ENCODE measurements around the gene CBS. TPM values are rescaled to one million over a fixed set of nuclear protein-coding genes. Genes with fewer than 3 reads are reported as not detected.
"Not testable (repeated sequence)": the region's sequence is repeated elsewhere in the genome, so short reads cannot be mapped to it uniquely, and the experiment has no call there.

The CBS gene
- total and polyA plus RNA-seq, 5 donors from 2014 or later = 0.20 TPM; not detected in 4

DNA sequence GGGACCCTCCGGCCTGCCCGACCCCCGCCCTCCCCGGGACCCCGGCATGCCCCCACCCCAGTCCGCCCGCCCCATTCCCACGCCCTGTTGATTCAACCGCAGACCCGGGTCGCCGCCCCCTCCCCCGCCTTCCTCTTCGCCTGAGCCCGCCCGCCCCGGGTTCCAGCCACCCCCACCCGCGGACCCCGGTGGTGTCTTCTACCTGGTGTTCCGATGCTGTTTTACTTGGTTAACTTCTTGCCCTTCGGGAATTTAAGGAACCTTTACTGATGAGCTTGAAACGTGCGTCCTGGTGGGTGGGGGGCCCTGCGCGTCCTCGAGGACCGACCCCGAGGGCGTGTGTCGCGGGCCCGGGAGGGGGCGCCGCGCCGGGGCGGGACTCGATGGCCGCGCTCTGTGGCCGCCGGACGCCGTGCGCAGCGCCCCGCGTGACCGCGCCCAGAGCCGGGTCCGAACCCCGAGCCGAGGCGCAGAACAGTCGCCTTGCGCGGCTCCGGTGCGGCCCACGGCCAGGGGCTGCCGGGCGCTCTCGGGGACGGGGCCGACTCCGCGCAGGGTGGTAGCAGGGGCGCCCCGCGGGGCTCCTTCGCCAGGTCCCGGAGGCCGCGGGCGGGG lies 495 bp upstream of the CBS start:
- H3K27ac ChIP-seq (ENCODE audit: insufficient read depth, low read length, poor library complexity, severe bottlenecking) = not testable (repeated sequence)

GRCh38 chr21:43074401-43075169 lies 1.1 kb downstream of the CBS start:
- not testable (repeated sequence) for H3K4me1 Mint-ChIP-seq; H3K4me1 ChIP-seq (ENCODE audit: control insufficient read depth, insufficient read depth, low read length, poor library complexity, severe bottlenecking); H3K4me3 Mint-ChIP-seq; H3K27me3 ChIP-seq (ENCODE audit: control insufficient read depth, insufficient read depth, low read length); H3K4me3 ChIP-seq (ENCODE audit: low read depth, low read length); H3K27me3 Mint-ChIP-seq; ATAC-seq (ENCODE audit: low read depth in 2 of 2); H3K36me3 ChIP-seq (ENCODE audit: control insufficient read depth, insufficient read depth, low read length); H3K27ac ChIP-seq (ENCODE audit: insufficient read depth, low read length, poor library complexity, severe bottlenecking); H3K9me3 ChIP-seq (ENCODE audit: control insufficient read depth in 2 of 2, low read length in 2 of 2); DNase-seq; H3K27ac Mint-ChIP-seq; H3K36me3 Mint-ChIP-seq; H3K9me3 Mint-ChIP-seq

More for the DNA sequence above, 495 bp upstream of the CBS start:
- not testable (repeated sequence) for H3K9me3 Mint-ChIP-seq; H3K36me3 ChIP-seq (ENCODE audit: control insufficient read depth, insufficient read depth, low read length); H3K4me3 Mint-ChIP-seq; H3K4me1 ChIP-seq (ENCODE audit: control insufficient read depth, insufficient read depth, low read length, poor library complexity, severe bottlenecking); H3K4me3 ChIP-seq (ENCODE audit: low read depth, low read length); H3K27me3 Mint-ChIP-seq; H3K4me1 Mint-ChIP-seq; H3K36me3 Mint-ChIP-seq; H3K27ac Mint-ChIP-seq; H3K27me3 ChIP-seq (ENCODE audit: control insufficient read depth, insufficient read depth, low read length); ATAC-seq (ENCODE audit: low read depth in 2 of 2); DNase-seq; H3K9me3 ChIP-seq (ENCODE audit: control insufficient read depth in 2 of 2, low read length in 2 of 2)

DNA sequence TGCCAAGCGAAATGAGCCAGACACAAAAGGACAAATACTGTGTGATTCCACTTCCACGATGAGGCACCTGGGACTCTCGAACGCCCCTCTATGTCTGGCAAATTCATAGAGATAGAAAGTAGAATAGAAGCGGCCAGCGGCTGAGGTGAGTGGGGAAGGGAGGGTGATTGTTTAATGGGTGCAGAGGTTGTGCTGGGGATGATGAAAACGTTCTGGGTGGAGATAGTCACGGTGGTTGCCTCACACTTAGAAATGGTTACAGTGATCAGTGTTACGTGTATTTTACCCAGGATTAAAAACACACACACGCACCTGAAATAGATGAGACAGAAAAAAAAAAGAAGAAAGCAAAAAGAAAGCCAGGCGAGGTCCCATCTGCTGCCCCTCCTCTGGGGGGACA lies 2.9 kb downstream of the CBS start:
- not testable (repeated sequence) for H3K4me3 Mint-ChIP-seq; H3K27me3 Mint-ChIP-seq; DNase-seq; H3K4me1 ChIP-seq (ENCODE audit: control insufficient read depth, insufficient read depth, low read length, poor library complexity, severe bottlenecking); H3K36me3 Mint-ChIP-seq; H3K9me3 ChIP-seq (ENCODE audit: control insufficient read depth in 2 of 2, low read length in 2 of 2); H3K27ac ChIP-seq (ENCODE audit: insufficient read depth, low read length, poor library complexity, severe bottlenecking); H3K4me1 Mint-ChIP-seq; H3K36me3 ChIP-seq (ENCODE audit: control insufficient read depth, insufficient read depth, low read length); H3K9me3 Mint-ChIP-seq; H3K27ac Mint-ChIP-seq; H3K4me3 ChIP-seq (ENCODE audit: low read depth, low read length); ATAC-seq (ENCODE audit: low read depth in 2 of 2); H3K27me3 ChIP-seq (ENCODE audit: control insufficient read depth, insufficient read depth, low read length)

GRCh38 chr21:43069682-43070081 lies 6.0 kb downstream of the CBS start:
- not testable (repeated sequence) for H3K4me1 Mint-ChIP-seq; H3K36me3 Mint-ChIP-seq; DNase-seq; H3K27me3 Mint-ChIP-seq; H3K27ac ChIP-seq (ENCODE audit: insufficient read depth, low read length, poor library complexity, severe bottlenecking); H3K27me3 ChIP-seq (ENCODE audit: control insufficient read depth, insufficient read depth, low read length); H3K9me3 ChIP-seq (ENCODE audit: control insufficient read depth in 2 of 2, low read length in 2 of 2); H3K4me1 ChIP-seq (ENCODE audit: control insufficient read depth, insufficient read depth, low read length, poor library complexity, severe bottlenecking); ATAC-seq (ENCODE audit: low read depth in 2 of 2); H3K4me3 Mint-ChIP-seq; H3K27ac Mint-ChIP-seq; H3K36me3 ChIP-seq (ENCODE audit: control insufficient read depth, insufficient read depth, low read length); H3K4me3 ChIP-seq (ENCODE audit: low read depth, low read length); H3K9me3 Mint-ChIP-seq

DNA sequence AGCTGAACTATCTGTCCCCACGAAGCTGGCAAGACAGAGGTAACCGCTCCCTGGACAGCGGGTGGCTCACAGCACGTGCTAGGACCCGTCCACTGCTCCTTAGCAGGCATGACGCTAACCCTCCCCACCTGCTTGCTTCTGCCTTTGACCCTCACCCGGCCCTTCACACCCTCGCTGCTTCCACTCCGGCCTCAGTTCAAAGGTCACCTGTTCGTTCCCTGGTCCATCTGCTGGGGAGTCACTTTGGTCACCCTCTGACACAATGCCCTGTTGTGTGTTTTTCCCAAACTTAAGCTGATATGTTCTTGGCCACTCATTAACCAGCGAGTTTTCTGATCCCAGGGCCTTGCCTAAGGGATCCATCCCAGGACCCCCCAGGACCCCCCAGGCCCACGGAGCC lies 7.6 kb downstream of the CBS start:
- H3K36me3 ChIP-seq (ENCODE audit: control insufficient read depth, insufficient read depth, low read length); H3K9me3 ChIP-seq (ENCODE audit: control insufficient read depth in 2 of 2, low read length in 2 of 2); H3K36me3 Mint-ChIP-seq; H3K4me3 Mint-ChIP-seq; DNase-seq; H3K4me1 ChIP-seq (ENCODE audit: control insufficient read depth, insufficient read depth, low read length, poor library complexity, severe bottlenecking); H3K4me1 Mint-ChIP-seq; H3K27ac ChIP-seq (ENCODE audit: insufficient read depth, low read length, poor library complexity, severe bottlenecking); H3K27me3 Mint-ChIP-seq; H3K27ac Mint-ChIP-seq; H3K9me3 Mint-ChIP-seq; ATAC-seq (ENCODE audit: low read depth in 2 of 2); H3K27me3 ChIP-seq (ENCODE audit: control insufficient read depth, insufficient read depth, low read length); H3K4me3 ChIP-seq (ENCODE audit: low read depth, low read length): not testable (repeated sequence)

DNA sequence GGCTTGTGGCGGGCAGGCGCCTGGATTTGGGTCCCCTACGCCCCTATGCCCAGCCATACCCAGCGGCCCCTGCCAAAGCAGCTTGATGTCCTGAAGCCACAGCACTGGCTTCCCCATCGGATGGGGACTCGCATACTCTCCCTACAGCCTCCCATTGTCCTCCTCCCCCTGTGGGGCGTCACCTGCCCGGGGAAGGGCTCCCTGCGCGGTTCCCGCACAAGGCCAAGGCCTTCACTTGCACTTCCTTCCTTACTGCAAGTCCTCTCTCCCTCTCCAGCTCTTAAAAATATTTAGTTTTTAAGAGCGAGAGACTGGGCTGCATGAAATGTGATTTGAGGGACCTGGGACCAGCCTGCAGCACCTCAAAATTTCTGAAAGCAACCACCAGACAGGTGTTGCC lies 8.9 kb downstream of the CBS start:
- H3K27me3 Mint-ChIP-seq; H3K27ac ChIP-seq (ENCODE audit: insufficient read depth, low read length, poor library complexity, severe bottlenecking); H3K4me3 Mint-ChIP-seq; H3K4me1 ChIP-seq (ENCODE audit: control insufficient read depth, insufficient read depth, low read length, poor library complexity, severe bottlenecking); H3K27ac Mint-ChIP-seq; H3K36me3 ChIP-seq (ENCODE audit: control insufficient read depth, insufficient read depth, low read length); H3K9me3 Mint-ChIP-seq; DNase-seq; H3K9me3 ChIP-seq (ENCODE audit: control insufficient read depth in 2 of 2, low read length in 2 of 2); ATAC-seq (ENCODE audit: low read depth in 2 of 2); H3K36me3 Mint-ChIP-seq; H3K27me3 ChIP-seq (ENCODE audit: control insufficient read depth, insufficient read depth, low read length); H3K4me3 ChIP-seq (ENCODE audit: low read depth, low read length); H3K4me1 Mint-ChIP-seq: not testable (repeated sequence)

- H3K36me3 Mint-ChIP-seq; H3K9me3 Mint-ChIP-seq; H3K27ac ChIP-seq (ENCODE audit: insufficient read depth, low read length, poor library complexity, severe bottlenecking); H3K4me1 Mint-ChIP-seq; H3K27me3 ChIP-seq (ENCODE audit: control insufficient read depth, insufficient read depth, low read length); H3K9me3 ChIP-seq (ENCODE audit: control insufficient read depth in 2 of 2, low read length in 2 of 2); DNase-seq; H3K4me1 ChIP-seq (ENCODE audit: control insufficient read depth, insufficient read depth, low read length, poor library complexity, severe bottlenecking); H3K27me3 Mint-ChIP-seq; ATAC-seq (ENCODE audit: low read depth in 2 of 2); H3K4me3 Mint-ChIP-seq; H3K4me3 ChIP-seq (ENCODE audit: low read depth, low read length); H3K36me3 ChIP-seq (ENCODE audit: control insufficient read depth, insufficient read depth, low read length); H3K27ac Mint-ChIP-seq: not testable (repeated sequence)
Observed at GRCh38 chr21:43065991-43066390, 9.6 kb downstream of the CBS start.

GRCh38 chr21:43064265-43064917 lies 11.2 kb downstream of the CBS start:
- H3K27me3 ChIP-seq (ENCODE audit: control insufficient read depth, insufficient read depth, low read length); H3K27me3 Mint-ChIP-seq; H3K27ac ChIP-seq (ENCODE audit: insufficient read depth, low read length, poor library complexity, severe bottlenecking); H3K4me3 ChIP-seq (ENCODE audit: low read depth, low read length); H3K4me1 ChIP-seq (ENCODE audit: control insufficient read depth, insufficient read depth, low read length, poor library complexity, severe bottlenecking); H3K4me1 Mint-ChIP-seq; H3K9me3 Mint-ChIP-seq; H3K36me3 ChIP-seq (ENCODE audit: control insufficient read depth, insufficient read depth, low read length); H3K4me3 Mint-ChIP-seq; H3K27ac Mint-ChIP-seq; ATAC-seq (ENCODE audit: low read depth in 2 of 2); H3K9me3 ChIP-seq (ENCODE audit: control insufficient read depth in 2 of 2, low read length in 2 of 2); DNase-seq; H3K36me3 Mint-ChIP-seq: not testable (repeated sequence)
